Lower lobe of right lung (tissue), 2 donors: ENCODE data around the gene PSMG4. TPM values are rescaled to one million over a fixed set of nuclear protein-coding genes. Genes with fewer than 3 reads are reported as not detected.
A peak's percentile ranks its signal among the peaks of the same experiment; 100 is the strongest.

Source experiments
- ATAC-seq, 2 donors: fragments of 200-7000 bp; cut with Tn5 transposase; one replicate each; pipeline ENCODE4 v1.9.1; 2020 to 2022; ENCODE audit warnings: mild to moderate bottlenecking in 2 of 2, moderate library complexity in 2 of 2
- DNase-seq: peaks from one replicate; pipeline ENCODE4 v3.0.0-alpha.2; 2020
- H3K27ac ChIP-seq: fragments of 200-600 bp; one replicate; pipeline ENCODE4 v1.8.0; 2022
- H3K27me3 ChIP-seq: fragments of 200-600 bp; one replicate; pipeline ENCODE4 v1.8.0; 2022; ENCODE audit warnings: low read depth
- H3K36me3 ChIP-seq: fragments of 200-600 bp; one replicate; pipeline ENCODE4 v1.8.0; 2022; ENCODE audit warnings: mild to moderate bottlenecking
- H3K4me1 ChIP-seq: fragments of 200-600 bp; one replicate; pipeline ENCODE4 v1.8.0; 2022
- H3K4me3 ChIP-seq: fragments of 200-600 bp; one replicate; pipeline ENCODE4 v1.8.0; 2022; ENCODE audit warnings: mild to moderate bottlenecking
- H3K9me3 ChIP-seq: fragments of 200-600 bp; one replicate; pipeline ENCODE4 v1.8.0; 2022
- intact Hi-C: fragments of 100-400 bp; cut with DNase I; formaldehyde crosslinking; loops from one replicate; pipeline ENCODE4 v1.11.0; 2022
- total RNA-seq: library from RNA; stranded (reverse); fragmentation: NEBNext Ultra II Directional; extraction: Animal tissue kit (Norgen Biotek cat#: 25700); gene quantifications from one replicate; pipeline ENCODE4 v1.2.1, GENCODE V29; 2021
- TF ChIP-seq, protein P1 (sequence below): fragments of 200-600 bp; IDR thresholded peaks from one replicate; pipeline ENCODE4 v1.8.0; 2022; ENCODE audit warnings: antibody characterized with exemption, mild to moderate bottlenecking
- donor health status: DM: no; HTN: yes; CAD: no; lungs with severe emphysema.

Gene PSMG4
- total RNA-seq, 1 donor from 2014 or later = 19.1 TPM

DNA sequence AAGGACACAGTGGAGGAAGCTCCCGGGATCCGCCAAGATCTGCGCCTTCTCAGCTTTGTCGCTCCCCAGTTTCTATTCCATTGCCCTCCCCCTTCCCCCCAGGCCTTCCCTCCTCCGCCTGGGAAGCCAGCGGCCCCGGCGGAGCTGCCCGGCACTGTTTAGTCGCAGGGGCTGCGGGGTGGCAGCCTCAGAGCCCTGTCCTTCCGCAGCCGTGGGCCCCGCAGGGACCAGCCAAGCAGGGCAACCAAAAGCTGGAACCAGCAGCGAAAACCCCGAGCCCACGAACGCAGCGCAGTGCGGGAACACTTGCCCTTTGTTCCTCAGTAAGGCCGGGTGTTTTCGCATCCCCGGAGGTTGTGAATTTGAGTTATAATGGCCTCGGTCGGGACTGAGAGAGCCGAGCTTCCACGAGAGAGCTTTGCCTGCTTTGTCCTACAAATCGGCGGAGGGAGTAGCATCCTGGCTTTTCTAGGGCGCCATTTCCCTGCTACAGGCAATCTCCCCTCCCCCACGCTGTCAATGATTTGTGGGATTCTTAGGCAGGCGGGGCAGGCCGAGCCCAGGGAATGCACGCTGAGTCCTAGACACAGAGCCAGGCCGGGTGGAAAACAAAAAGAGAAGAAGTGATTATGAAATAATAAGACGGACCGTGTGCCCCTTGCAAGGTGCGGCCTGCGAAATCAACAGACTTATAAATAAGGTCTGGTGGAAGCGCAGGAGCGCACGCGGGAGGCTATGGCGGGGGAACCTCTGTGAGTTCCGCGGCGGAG lies 27.3 kb upstream of the PSMG4 start:
- ATAC-seq (peak; percentile 84 to 88), DNase-seq (peak; percentile 69)
- H3K27ac ChIP-seq = peak overlapping the region; percentile 42
- TF ChIP-seq, protein P1, sequence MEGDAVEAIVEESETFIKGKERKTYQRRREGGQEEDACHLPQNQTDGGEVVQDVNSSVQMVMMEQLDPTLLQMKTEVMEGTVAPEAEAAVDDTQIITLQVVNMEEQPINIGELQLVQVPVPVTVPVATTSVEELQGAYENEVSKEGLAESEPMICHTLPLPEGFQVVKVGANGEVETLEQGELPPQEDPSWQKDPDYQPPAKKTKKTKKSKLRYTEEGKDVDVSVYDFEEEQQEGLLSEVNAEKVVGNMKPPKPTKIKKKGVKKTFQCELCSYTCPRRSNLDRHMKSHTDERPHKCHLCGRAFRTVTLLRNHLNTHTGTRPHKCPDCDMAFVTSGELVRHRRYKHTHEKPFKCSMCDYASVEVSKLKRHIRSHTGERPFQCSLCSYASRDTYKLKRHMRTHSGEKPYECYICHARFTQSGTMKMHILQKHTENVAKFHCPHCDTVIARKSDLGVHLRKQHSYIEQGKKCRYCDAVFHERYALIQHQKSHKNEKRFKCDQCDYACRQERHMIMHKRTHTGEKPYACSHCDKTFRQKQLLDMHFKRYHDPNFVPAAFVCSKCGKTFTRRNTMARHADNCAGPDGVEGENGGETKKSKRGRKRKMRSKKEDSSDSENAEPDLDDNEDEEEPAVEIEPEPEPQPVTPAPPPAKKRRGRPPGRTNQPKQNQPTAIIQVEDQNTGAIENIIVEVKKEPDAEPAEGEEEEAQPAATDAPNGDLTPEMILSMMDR = no peak
- no peaks in the 10 kb centered on the region for H3K36me3 ChIP-seq
- H3K4me3 ChIP-seq = peak overlapping the region; percentile 58
- H3K27me3 ChIP-seq = peaks cover 96% of the 10 kb centered on the region
- peaks cover 56% of the 10 kb centered on the region for H3K4me1 ChIP-seq
- intact Hi-C loops = no loop called here
- no peaks in the 10 kb centered on the region for H3K9me3 ChIP-seq

DNA sequence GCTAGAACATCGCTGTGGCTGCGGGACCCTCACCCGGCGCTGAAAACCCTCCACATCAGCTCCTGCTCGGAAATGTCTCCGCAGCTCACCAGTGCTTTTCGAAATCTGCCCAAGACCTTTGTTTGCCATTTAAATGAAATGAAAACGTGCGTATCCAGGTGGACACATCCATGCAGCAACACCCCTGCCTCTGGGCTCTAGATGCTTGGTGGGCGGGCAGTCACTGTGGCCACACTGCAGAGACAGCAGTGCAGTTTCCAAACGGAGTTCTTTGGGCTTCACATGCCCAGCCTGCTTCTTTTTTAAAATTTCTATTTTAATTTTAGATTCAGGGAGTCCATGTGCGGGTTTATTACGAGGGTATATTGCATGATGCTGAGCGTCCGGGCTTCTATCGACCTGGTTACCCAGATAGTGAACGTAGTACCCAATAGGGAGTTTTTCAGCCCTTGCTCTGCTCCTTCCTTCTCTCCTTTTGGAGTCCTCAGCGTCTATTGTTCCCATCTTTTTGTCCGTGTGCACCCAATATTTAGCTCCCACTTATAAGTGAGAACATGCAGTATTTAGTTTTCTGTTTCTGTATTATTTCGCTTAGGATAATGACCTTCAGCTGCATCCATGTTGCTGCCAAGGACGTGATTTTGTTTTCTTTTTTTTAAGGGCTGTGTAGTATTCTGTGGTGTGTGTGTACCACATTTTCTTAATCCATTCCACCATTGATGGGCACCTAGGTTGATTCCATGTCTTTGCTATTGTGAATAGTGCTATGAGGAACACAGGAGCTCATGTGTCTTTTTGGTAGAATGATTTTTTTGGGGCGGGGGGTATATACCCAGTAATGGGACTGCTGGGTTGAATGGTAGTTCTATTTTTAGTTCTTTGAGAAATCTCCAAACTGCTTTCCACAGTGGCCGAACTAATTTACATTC lies 26.5 kb upstream of the PSMG4 start:
- no peak overlapping the region for H3K27ac ChIP-seq
- H3K4me3 ChIP-seq = peak overlapping the region; percentile 58
- H3K4me1 ChIP-seq = peaks cover 48% of the 10 kb centered on the region
- no peak for DNase-seq
- peaks cover 88% of the 10 kb centered on the region for H3K27me3 ChIP-seq
- no peaks in the 10 kb centered on the region for H3K36me3 ChIP-seq
- no peaks in the 10 kb centered on the region for H3K9me3 ChIP-seq
- no peak for ATAC-seq
- TF ChIP-seq, protein P1 = no peak
- intact Hi-C loops = no loop called here

DNA sequence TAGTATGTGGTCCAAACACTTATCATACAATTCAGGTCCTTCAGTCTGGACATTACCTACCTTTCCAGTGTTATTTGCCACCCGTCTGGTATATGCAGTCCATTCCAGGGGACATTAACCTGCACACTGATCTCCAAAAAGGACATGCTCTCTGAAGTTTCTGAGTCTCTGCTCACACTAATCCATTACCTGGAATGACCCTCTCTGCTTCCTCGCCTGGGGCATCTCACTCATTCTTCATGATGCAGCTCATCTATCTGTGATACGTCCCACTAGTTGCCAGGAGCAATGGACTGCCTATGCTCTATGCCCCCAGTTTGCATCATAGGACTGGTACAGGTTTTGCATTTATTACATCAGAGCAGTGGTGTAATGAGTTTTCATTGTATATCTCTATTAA lies 25.4 kb upstream of the PSMG4 start:
- intact Hi-C loops = no loop called here
- no peaks in the 10 kb centered on the region for H3K36me3 ChIP-seq
- ATAC-seq (no peak), DNase-seq (no peak)
- H3K27ac ChIP-seq = no peak overlapping the region
- H3K4me1 ChIP-seq = peaks cover 37% of the 10 kb centered on the region
- no peak overlapping the region for H3K4me3 ChIP-seq
- TF ChIP-seq, protein P1 = no peak
- H3K27me3 ChIP-seq = peaks cover 78% of the 10 kb centered on the region
- no peaks in the 10 kb centered on the region for H3K9me3 ChIP-seq

DNA sequence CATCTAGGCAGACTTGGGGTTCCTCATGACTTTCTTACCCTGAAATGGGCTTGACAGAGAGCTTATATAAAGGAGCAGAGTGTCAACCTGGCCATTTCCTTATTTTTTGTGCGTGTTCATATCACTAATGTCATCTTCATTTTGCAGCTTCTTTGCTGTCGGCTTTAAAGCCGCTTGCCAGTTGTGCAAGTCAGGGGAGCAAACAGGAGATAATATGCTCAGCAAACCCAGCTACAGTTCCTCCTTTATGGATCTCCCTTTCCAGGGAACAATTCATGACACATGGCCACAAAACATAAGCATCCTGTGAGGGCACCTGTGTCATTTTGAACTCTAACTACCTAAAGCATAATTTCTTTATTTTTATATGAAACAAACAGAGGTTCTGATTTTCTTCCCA lies 24.8 kb upstream of the PSMG4 start:
- Histone ChIP-seq H3K9me3 (no peaks in the 10 kb centered on the region), H3K4me3 (no peak overlapping the region), H3K27ac (no peak overlapping the region), H3K27me3 (peaks cover 72% of the 10 kb centered on the region), H3K36me3 (no peaks in the 10 kb centered on the region), H3K4me1 (peaks cover 31% of the 10 kb centered on the region)
- intact Hi-C loops = no loop called here
- ATAC-seq = no peak
- TF ChIP-seq, protein P1 = no peak
- DNase-seq = no peak

DNA sequence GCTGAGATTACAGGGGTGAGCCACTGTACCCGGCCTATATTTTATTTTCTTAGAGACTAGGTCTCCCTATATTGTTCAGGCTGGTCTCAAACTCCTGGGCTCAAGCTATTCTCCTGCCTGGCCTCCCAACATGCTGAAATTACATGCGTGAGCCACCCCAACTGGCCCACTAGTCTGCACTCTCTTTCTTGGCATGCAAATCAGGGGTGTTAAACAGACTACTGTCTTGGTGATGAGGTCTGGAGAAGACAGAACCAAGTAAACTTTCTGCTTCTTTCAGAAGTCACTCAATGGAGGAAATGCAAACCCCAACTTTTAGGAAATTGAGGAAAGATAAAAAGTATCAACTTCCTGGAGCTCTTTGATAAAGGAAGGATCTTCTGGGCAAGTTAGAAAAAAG lies 23.3 kb upstream of the PSMG4 start:
- ATAC-seq (no peak), DNase-seq (no peak)
- H3K27me3 ChIP-seq = peaks cover 60% of the 10 kb centered on the region
- TF ChIP-seq, protein P1 = no peak
- no peaks in the 10 kb centered on the region for H3K9me3 ChIP-seq
- no peak overlapping the region for H3K4me3 ChIP-seq
- no peak overlapping the region for H3K27ac ChIP-seq
- intact Hi-C loops = no loop called here
- H3K36me3 ChIP-seq = no peaks in the 10 kb centered on the region
- peaks cover 17% of the 10 kb centered on the region for H3K4me1 ChIP-seq
